GM18907 (cell line): Measurements from ENCODE around the gene SLC10A3.

ENCODE experiments used
- ATAC-seq: cut with Tn5 transposase; IDR thresholded peaks from one replicate; pipeline ENCODE4 v1.9.1; 2021; ENCODE audit warnings: mild to moderate bottlenecking, moderate library complexity; ENCODE audit not compliant: unreplicated experiment

SLC10A3 gene

GRCh38 chrX:154484255-154485149 lies 5.9 kb downstream of the SLC10A3 start:
- no peak for ATAC-seq

DNA sequence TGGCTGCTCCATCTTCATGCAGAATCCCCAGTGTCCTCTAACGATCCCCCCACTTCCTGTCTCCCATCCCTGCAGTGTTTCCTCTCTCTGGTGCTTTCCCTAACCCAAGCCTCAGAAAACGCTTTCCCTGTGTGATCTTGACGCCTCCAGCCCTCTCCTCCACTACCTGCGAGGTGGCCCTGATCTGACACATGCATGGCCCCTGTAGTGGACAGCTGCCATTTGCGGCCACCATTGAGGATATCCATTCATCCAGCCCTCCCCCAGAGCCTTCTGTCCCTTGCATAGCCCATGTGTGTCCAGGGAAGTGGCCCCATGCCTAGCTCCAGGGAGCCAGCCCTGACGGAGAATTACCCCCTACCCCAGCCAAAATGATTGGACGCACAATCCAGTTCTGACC lies 7.1 kb downstream of the SLC10A3 start:
- no peak for ATAC-seq

DNA sequence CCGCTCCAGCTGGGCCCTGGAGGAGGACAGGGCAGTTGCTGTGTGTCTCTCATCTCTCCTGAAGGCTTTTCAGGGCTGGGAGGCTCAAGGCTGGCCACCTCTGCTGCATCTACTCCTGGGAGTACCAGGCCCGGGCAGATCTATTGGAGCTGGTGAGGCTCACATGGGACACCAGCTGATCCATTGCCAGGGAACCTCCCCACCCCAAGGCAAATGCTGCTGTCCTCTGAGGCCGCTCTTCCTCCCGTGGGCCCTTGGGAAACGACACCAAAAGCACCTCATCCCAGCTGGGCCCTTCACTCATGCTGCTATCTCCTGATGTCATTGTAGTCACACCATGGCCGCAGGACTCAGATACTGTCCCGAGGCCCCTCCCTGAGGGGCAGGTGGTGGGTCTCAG lies 7.6 kb downstream of the SLC10A3 start:
- no peak for ATAC-seq

DNA sequence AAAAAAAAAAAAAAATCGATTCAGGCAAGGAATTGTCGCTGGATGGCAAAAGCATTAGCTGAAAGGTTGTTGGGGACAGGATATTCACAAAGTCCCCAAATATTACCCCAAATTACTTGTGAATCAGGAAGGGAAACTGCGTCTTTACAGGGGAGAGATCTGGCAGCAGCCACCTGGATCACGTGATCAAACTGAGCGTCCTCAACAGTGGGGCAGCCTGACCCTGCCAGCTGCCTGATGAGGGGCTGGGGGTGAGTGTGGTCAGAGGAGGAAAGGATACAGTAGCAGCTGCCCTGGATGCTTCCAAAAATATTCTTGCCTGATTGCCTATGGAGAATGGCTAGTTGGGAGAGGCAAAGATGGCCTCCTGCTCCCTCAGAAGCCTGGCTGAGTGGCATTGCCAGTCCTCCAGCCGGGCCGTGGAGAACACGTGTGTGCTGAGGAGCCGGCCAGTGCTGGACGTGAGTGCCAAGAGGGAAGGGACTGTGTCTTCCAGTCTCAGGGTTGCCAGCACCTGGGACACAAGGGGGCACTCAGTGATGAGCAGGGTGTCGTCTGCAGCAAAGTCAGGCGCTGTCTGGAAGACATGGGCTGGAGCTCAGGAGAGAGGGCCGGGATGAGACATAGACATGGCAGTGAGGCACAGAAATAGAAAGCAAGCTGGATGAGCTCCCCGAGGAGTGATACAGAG lies 8.4 kb downstream of the SLC10A3 start:
- ATAC-seq, result no peak

DNA sequence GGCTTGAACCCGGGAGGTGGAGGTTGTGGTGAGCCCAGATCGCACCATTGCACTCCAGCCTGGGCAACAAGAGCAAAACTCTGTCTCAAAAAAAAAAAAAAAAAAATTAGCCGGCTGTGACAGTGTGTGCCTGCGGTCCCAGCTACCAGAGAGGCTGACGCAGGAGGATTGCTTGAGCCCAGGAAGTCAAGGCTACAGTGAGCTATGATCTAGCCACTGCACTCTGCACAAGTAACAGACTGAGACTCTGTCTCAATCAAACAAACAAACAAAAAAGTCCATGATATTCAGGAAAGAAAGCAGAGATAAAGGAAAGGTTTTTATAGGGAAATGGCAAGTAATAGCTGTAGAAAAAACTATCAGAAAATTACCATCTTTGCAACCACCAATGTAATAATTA lies 9.2 kb downstream of the SLC10A3 start:
- ATAC-seq, result no peak

- peak; percentile 84 for ATAC-seq
These were observed 11.5 kb downstream of the SLC10A3 start, which contains the start of gene LAGE3 for GRCh38 chrX:154478728-154479622. Gene LAGE3, minus strand, starts transcription at chrX:154479281. Its CDS starts 366 bp downstream, at chrX:154478915.

DNA sequence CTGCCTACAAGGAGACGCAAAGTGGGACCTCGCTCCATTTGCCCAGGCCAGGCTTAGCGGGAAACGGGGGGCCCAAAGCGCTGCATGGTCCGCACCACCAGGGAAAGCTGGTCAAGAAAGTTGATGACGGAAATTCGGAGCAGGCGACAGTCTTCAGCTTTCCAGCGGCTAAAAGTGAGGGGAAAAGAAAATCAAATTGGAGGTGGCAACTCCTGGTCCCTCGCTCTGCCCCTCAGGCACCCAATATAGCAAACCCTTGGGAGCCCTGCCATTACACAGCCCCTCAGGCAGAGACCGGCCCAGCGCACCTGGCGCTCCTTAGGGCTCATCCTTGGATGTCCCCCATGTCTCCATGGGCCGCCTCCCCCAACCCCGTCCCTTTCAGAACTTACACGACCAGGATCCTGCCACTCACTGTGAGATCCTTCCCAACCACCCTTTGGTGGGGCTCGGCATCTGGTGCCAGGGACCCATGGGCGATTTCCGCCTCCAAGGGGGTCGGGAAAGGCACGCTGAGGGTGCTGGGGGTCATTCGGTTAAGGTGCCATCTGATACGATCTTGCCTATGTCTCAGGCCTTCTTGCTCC lies 12.4 kb downstream of the SLC10A3 start:
- ATAC-seq, result no peak

- ATAC-seq, result no peak
These were observed 13.6 kb downstream of the SLC10A3 start for GRCh38 chrX:154476821-154477220.

GRCh38 chrX:154473683-154474082 lies 16.7 kb downstream of the SLC10A3 start:
- ATAC-seq, result no peak

DNA sequence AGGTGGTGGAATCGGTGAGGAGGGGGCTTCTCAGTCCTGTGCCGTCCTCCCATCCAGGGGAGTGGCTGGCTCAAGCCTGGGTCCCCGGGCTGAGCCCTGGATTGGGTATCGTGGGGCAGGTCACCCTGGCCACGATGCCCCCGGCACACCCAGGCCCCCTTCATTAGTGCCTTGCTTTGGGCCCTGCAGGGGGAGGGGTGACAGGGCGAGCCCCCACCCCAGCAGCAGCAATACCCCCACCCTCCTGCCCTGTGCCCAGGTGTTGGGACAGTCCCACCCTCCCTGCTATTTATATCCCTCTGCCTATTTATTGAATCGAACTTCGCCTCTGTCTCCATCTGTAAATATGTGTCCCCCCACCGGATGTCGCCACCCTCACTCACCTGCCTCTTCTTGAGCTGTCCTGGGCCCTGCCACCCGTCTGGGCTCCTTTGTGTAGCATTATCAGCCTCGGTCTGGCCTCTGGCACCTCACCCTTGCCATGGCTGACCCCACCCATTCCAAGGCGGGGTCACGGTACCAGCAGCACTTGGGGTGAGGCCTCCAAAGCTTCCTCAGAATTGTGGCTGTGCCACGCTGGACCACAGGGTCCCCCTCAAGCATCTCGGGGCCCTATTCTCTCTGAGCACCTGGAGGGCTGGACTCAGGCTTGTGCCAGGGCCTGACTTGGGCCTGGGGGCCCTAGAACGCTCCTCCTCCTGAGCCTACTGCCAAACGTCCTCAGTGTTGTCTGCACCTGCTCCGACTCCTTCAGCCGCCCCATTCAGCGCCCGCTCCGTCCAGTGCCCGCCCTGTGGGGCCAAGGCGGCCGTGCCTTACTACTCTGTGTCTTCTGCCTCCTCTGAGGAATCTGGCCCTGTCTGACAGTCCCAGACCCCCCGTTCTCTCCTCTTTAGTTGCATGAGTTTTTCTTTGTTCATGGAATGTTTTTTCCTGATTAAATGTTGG lies 17.5 kb downstream of the SLC10A3 start:
- no peak for ATAC-seq

- ATAC-seq, result no peak
These were observed 18.4 kb downstream of the SLC10A3 start for GRCh38 chrX:154471839-154472684.

- no peak for ATAC-seq
These were observed 19.4 kb downstream of the SLC10A3 start for GRCh38 chrX:154470914-154471568.

GRCh38 chrX:154470434-154470833 lies 20.0 kb downstream of the SLC10A3 start:
- no peak for ATAC-seq

DNA sequence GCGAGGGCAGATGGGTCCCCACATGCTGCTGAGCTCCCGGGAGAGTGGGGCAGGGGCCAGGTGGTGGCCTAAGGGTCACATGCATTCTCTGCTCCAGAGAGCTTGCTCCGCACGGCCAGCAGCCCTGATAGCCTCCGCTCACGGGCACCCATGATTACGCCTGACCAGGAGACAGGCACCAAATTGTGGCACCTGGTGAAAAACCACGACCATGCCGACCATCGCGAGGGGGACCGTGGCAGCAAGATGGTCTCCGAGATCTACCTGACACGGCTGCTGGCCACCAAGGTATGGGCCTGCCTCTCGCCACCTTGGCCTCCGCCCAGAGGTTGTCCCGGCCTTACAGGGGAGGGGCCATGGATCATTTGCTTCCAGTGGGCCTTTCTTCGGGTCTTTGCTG lies 20.5 kb downstream of the SLC10A3 start:
- ATAC-seq, result no peak

DNA sequence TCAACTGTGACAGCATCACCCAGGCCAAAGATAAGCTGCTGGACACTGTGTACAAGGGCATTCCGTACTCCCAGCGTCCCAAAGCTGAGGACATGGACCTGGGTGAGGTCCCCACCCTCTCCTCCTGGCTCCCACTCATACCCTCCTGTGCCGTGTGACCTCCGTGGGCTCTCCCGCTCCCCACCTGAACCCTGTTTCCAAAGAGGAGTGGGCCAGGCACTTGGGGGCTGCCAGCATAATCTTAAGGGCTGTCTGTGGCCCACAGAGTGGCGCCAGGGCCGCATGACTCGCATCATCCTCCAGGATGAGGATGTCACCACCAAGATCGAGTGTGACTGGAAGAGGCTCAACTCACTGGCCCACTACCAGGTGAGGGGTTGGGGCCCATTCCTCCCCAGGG lies 21.3 kb downstream of the SLC10A3 start:
- no peak for ATAC-seq

DNA sequence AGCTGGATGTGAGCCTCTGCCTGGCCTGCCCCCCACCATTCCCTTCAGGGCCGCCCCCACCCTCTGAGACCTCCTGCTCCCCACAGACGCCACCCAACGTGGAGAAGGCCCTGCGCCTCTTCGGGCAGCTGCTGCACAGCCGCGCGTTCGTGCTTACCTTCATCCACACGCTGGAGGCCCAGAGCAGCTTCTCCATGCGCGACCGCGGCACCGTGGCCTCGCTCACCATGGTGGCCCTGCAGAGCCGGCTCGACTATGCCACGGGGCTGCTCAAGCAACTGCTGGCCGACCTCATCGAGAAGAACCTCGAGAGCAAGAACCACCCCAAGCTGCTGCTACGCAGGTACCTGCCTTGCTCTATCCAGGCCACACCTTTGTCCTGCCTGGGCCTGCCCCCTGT lies 22.2 kb downstream of the SLC10A3 start:
- ATAC-seq, result no peak

DNA sequence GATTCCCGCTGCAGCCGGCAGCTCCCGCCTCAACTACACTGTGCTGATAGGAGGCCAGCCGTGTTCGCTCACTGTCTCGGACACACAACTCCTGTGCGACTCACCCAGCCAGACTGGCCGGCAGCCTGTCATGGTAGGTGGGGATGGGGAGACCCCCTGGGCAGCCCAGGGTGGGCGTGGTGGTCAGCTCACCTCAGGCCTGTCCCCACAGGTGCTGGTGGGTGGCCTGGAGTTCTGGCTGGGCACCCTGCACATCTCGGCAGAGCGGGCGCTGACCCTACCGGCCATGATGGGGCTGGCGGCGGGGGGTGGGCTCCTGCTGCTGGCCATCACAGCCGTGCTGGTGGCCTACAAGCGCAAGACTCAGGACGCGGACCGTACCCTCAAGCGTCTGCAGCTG lies 22.9 kb downstream of the SLC10A3 start:
- ATAC-seq, result no peak

DNA sequence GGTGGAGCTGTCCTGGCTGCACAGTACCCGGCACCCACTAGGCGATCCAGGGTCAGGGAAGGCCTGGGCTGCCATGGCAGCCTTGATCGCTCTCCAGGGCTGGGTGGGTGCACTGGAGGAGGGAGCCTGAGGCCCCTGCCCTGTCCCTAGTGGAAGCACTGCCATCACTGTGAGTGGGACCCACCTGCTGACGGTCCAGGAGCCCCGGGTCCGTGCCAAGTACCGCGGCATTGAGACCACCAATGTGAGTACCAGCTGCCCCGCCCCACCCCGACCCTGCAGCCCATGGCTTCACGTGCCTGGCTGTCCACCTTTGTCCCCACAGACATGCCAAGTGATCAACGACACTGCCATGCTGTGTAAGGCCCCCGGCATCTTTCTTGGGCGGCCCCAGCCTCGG lies 23.5 kb downstream of the SLC10A3 start:
- no peak for ATAC-seq
